Epithelial cell of prostate (primary cell): ENCODE measurements around the gene GPR156.
"Not testable (repeated sequence)": the region's sequence is repeated elsewhere in the genome, so short reads cannot be mapped to it uniquely, and the experiment has no call there.

Experiments used
- DNase-seq: peaks from one replicate; pipeline ENCODE4 v3.0.0-alpha.2; 2011; ENCODE audit warnings: low read depth, low spot score
- H3K27ac ChIP-seq: fragments of 450-650 bp; 2 replicates; pipeline ENCODE4 v1.5.1; 2017; ENCODE audit warnings: mild to moderate bottlenecking

GPR156 gene

GRCh38 chr3:120284747-120285507 lies at the start of gene GPR156:
GPR156 (minus strand) TSS chr3:120285222; CDS start chr3:120244098, 41,124 bp downstream.
- H3K27ac ChIP-seq, result no peak within 1 kb of the TSS
- DNase-seq, result no peak

- no peak overlapping the region for H3K27ac ChIP-seq
- DNase-seq, result no peak
These were observed 47.6 kb upstream of the GPR156 start for GRCh38 chr3:120332646-120333045.

GRCh38 chr3:120331076-120331475 lies 46.1 kb upstream of the GPR156 start:
- no peak for DNase-seq
- no peak overlapping the region for H3K27ac ChIP-seq

- H3K27ac ChIP-seq, result no peak overlapping the region
- no peak for DNase-seq
These were observed 41.8 kb upstream of the GPR156 start for GRCh38 chr3:120326784-120327183.

- no peak overlapping the region for H3K27ac ChIP-seq
- no peak for DNase-seq
These were observed 39.2 kb upstream of the GPR156 start for GRCh38 chr3:120324190-120324589.

- not testable (repeated sequence) for DNase-seq, H3K27ac ChIP-seq
These were observed 38.7 kb upstream of the GPR156 start for GRCh38 chr3:120323761-120324160.

GRCh38 chr3:120311863-120312794 lies 27.1 kb upstream of the GPR156 start:
- DNase-seq, result no peak

GRCh38 chr3:120306519-120307455 lies 21.8 kb upstream of the GPR156 start:
- H3K27ac ChIP-seq, result no peak overlapping the region

More at GRCh38 chr3:120311863-120312794, 27.1 kb upstream of the GPR156 start:
- no peak overlapping the region for H3K27ac ChIP-seq

GRCh38 chr3:120304616-120305015 lies 19.6 kb upstream of the GPR156 start:
- no peak for DNase-seq
- H3K27ac ChIP-seq, result no peak overlapping the region

More at GRCh38 chr3:120306519-120307455, 21.8 kb upstream of the GPR156 start:
- DNase-seq, result no peak

GRCh38 chr3:120302361-120302760 lies 17.3 kb upstream of the GPR156 start:
- H3K27ac ChIP-seq, result no peak overlapping the region
- no peak for DNase-seq

GRCh38 chr3:120300971-120301370 lies 15.9 kb upstream of the GPR156 start:
- H3K27ac ChIP-seq, result no peak overlapping the region
- DNase-seq, result no peak

GRCh38 chr3:120299403-120299802 lies 14.4 kb upstream of the GPR156 start:
- DNase-seq, result no peak

GRCh38 chr3:120298996-120299395 lies 14.0 kb upstream of the GPR156 start:
- no peak overlapping the region for H3K27ac ChIP-seq
- no peak for DNase-seq

More at GRCh38 chr3:120299403-120299802, 14.4 kb upstream of the GPR156 start:
- no peak overlapping the region for H3K27ac ChIP-seq

GRCh38 chr3:120291552-120291951 lies 6.5 kb upstream of the GPR156 start:
- H3K27ac ChIP-seq, DNase-seq: not testable (repeated sequence)

GRCh38 chr3:120289636-120290035 lies 4.6 kb upstream of the GPR156 start:
- no peak for DNase-seq
- H3K27ac ChIP-seq, result no peak overlapping the region

GRCh38 chr3:120286465-120286864 lies 1.4 kb upstream of the GPR156 start:
- no peak overlapping the region for H3K27ac ChIP-seq
- no peak for DNase-seq

GRCh38 chr3:120285508-120285841 lies 453 bp upstream of the GPR156 start:
- DNase-seq, result no peak
- no peak overlapping the region for H3K27ac ChIP-seq

GRCh38 chr3:120281261-120281660 lies 3.8 kb downstream of the GPR156 start:
- no peak overlapping the region for H3K27ac ChIP-seq
- DNase-seq, result no peak

- no peak overlapping the region for H3K27ac ChIP-seq
- no peak for DNase-seq
These were observed 4.5 kb downstream of the GPR156 start for GRCh38 chr3:120280566-120280965.

GRCh38 chr3:120280026-120280425 lies 5.0 kb downstream of the GPR156 start:
- no peak for DNase-seq
- no peak overlapping the region for H3K27ac ChIP-seq
